Measurements from ENCODE around the gene TRAF2.
A peak's percentile ranks its signal among the peaks of the same experiment; 100 is the strongest.

TRAF2 gene

GRCh38 chr9:136847088-136847825 lies 39.1 kb upstream of the TRAF2 start:
- DNase-seq: peak; percentile 57

GRCh38 chr9:136847826-136848392 lies 38.4 kb upstream of the TRAF2 start:
- DNase-seq: peak; percentile 41

- no peak for DNase-seq
Measured at GRCh38 chr9:136848393-136849037, 37.8 kb upstream of the TRAF2 start.

GRCh38 chr9:136849038-136849959 lies 37.0 kb upstream of the TRAF2 start, which contains the start of gene PHPT1:
PHPT1 (plus strand) TSS chr9:136849409; CDS start chr9:136849431, 22 bp downstream.
- DNase-seq: peak; percentile 98

GRCh38 chr9:136849960-136850865 lies 36.1 kb upstream of the TRAF2 start:
- DNase-seq: no peak

- no peak for DNase-seq
Measured at GRCh38 chr9:136850866-136851775, 35.2 kb upstream of the TRAF2 start.

GRCh38 chr9:136851941-136852663 lies 34.2 kb upstream of the TRAF2 start, which contains the start of gene MAMDC4:
MAMDC4 (plus strand) TSS chr9:136852346; CDS start chr9:136852417, 71 bp downstream.
- no peak for DNase-seq

- no peak for DNase-seq
Measured at GRCh38 chr9:136852664-136853595, 33.4 kb upstream of the TRAF2 start.

- DNase-seq: no peak
Measured at GRCh38 chr9:136853596-136854112, 32.7 kb upstream of the TRAF2 start.

- DNase-seq: no peak
Measured at GRCh38 chr9:136854113-136854841, 32.0 kb upstream of the TRAF2 start.

- DNase-seq: no peak
Measured at GRCh38 chr9:136854842-136855460, 31.4 kb upstream of the TRAF2 start.

GRCh38 chr9:136855461-136856078 lies 30.7 kb upstream of the TRAF2 start:
- no peak for DNase-seq

- no peak for DNase-seq
Measured at GRCh38 chr9:136856079-136856476, 30.2 kb upstream of the TRAF2 start.

- no peak for DNase-seq
Measured at GRCh38 chr9:136856541-136857141, 29.7 kb upstream of the TRAF2 start.

- DNase-seq: no peak
Measured at GRCh38 chr9:136857166-136857565, 29.1 kb upstream of the TRAF2 start.

Data from NCI-H1048 (cell line).